Amniotic epithelial cell (primary cell): ENCODE results near the gene ZNF239.
"Not testable (repeated sequence)": the region's sequence is repeated elsewhere in the genome, so short reads cannot be mapped to it uniquely, and the experiment has no call there.

Experiments
- DNase-seq: peaks from one replicate; pipeline ENCODE4 v3.0.0-alpha.2; 2010; ENCODE audit warnings: low read depth

Gene ZNF239

GRCh38 chr10:43574001-43574892, at the start of gene ZNF239:
Gene ZNF239 (minus strand): TSS chr10:43574616. CDS start chr10:43558079, 16,537 bp downstream.
- DNase-seq: peak; percentile 86

GRCh38 chr10:43623351-43623750, 48.9 kb upstream of the ZNF239 start:
- peak; percentile 27 for DNase-seq

- DNase-seq: no peak
These were observed 47.6 kb upstream of the ZNF239 start for GRCh38 chr10:43622038-43622437.

GRCh38 chr10:43619368-43619767, 45.0 kb upstream of the ZNF239 start:
- DNase-seq: no peak

- no peak for DNase-seq
These were observed 42.4 kb upstream of the ZNF239 start for GRCh38 chr10:43616697-43617370.

GRCh38 chr10:43610636-43611035, 36.2 kb upstream of the ZNF239 start:
- DNase-seq: peak; percentile 64

- DNase-seq: no peak
These were observed 32.8 kb upstream of the ZNF239 start for GRCh38 chr10:43607199-43607573.

- DNase-seq: peak; percentile 65
These were observed 32.1 kb upstream of the ZNF239 start, which contains the start of gene ZNF485 for GRCh38 chr10:43606323-43607198. Gene ZNF485 (plus strand): TSS chr10:43606438. CDS start chr10:43607051, 613 bp downstream.

GRCh38 chr10:43605850-43606322, 31.5 kb upstream of the ZNF239 start:
- DNase-seq: no peak

GRCh38 chr10:43601576-43601975, 27.2 kb upstream of the ZNF239 start:
- not testable (repeated sequence) for DNase-seq

GRCh38 chr10:43599333-43599732, 24.9 kb upstream of the ZNF239 start:
- no peak for DNase-seq

GRCh38 chr10:43598446-43598845, 24.0 kb upstream of the ZNF239 start:
- DNase-seq: peak; percentile 18

GRCh38 chr10:43596546-43596945, 22.1 kb upstream of the ZNF239 start:
- no peak for DNase-seq

GRCh38 chr10:43595739-43596298, 21.4 kb upstream of the ZNF239 start:
- DNase-seq: no peak

- DNase-seq: peak; percentile 51
These were observed 20.7 kb upstream of the ZNF239 start for GRCh38 chr10:43594944-43595589.

GRCh38 chr10:43591303-43591904, 17.0 kb upstream of the ZNF239 start:
- DNase-seq: no peak

- DNase-seq: not testable (repeated sequence)
These were observed 12.3 kb upstream of the ZNF239 start for GRCh38 chr10:43586730-43587115.

- no peak for DNase-seq
These were observed 11.7 kb upstream of the ZNF239 start for GRCh38 chr10:43585981-43586729.

- no peak for DNase-seq
These were observed 10.6 kb upstream of the ZNF239 start for GRCh38 chr10:43585046-43585445.

GRCh38 chr10:43584051-43584450, 9.6 kb upstream of the ZNF239 start:
- DNase-seq: no peak
